Middle frontal gyrus (tissue), 1 donor: ENCODE measurements around the gene PDIA5.

Experiments used
- DNase-seq: peaks from one replicate; pipeline ENCODE4 v3.0.0-alpha.2; 2015; ENCODE audit warnings: low spot score; ENCODE audit errors: extremely low spot score

The PDIA5 gene

DNA sequence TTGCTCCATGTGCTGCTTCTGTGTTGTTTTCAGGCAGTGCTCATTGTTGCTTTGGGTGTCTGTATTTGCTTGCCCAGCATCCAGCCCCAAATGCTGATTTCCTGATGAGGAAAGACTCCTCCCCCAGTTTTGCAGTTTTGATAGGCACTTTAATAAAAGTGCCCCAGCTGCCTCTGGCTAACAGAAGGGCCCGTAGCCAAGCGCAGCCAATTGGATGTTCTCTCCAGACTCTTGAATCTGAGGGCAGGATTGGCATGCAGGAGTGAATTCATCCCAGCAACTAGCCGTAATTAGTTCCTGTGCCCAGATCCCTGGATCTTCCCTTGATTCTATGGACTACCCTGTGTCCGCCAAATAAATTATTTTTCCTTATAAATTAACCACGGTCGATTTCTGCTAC, 24.4 kb upstream of the PDIA5 start:
- no peak for DNase-seq

DNA sequence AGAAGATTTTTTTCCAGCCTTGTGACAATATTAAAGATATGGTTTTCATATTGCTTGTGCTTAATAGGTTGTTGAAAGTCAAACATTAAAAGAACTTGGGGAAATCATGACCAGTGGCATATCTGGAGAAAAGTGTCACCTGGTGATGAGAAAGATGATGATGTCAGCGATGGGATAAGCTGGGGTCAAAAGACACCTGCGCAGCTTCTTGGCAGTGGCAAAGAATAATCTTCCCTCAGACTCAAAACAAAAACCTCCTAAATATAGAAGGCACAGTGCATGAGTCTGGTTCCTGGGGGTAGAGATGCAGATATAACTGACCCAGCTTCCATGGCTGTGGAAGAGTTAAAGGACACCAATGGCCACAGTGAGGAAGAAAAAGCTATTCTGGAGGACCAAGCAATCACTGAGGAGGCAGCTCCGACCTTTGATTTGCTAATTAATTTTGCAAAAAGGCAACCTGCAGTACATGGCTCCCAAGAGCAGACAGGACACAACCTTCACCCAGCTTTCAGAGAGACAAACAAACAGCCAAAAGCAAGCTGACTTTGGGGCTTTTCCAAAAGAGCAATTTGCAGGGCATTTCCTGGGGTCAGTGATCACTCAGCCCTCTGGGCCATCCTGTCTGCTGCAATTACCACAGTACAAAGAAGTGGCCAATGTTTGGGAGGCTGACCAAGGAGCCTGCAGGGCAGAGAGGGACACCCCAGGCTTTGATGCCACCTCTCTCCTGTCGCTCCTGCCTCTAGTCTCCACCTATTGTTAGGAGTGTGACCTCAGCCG, 21.7 kb upstream of the PDIA5 start:
- DNase-seq = no peak

DNA sequence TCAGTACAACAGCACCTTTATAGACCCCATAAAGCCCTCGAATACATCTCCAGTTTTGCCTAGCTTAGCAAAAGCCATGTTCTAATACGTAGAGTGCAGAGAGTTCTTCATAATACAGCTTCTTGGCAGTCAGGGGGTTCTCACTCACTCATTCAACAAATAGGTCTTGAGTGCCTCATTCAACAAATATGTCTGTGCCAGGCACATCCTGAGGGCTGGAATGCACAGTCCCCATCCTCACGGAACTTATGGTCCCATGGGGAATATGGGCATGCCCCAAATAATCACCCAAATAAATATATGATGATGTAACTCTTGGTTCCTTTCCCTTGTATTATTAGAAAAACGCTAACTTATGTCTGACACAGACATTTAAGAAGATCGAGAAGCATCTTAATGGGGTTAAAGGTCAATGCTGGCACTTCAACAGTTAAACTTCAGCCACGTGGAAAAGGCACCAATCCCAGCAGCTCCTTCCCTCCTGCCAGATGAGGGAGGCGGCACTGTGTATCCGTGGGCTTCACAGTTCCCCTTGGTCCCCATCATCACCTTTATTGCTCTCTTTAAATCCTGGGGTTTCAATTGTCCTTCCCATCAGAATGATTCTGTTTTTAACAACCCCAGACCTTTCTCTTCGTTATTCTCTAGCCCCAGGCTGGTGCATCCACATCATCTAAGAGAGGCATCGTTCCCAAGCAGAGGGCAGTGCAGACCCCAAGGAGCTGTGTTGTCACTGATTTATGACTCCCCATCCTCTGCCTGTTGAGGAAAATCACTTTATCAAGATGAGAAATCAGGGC, 20.4 kb upstream of the PDIA5 start:
- DNase-seq = no peak

DNA sequence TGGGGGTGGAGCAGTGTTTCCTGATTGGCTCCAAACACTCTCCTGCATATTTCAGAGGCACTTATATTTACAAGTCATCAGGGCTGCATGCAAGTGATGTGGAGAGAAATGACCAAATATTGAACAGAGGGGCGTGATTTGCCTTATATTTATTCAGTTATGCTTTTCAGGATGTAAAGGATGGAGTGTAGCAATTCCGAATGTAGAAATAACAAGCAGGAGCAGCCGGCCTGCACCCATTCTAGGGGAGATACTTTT, 19.8 kb upstream of the PDIA5 start:
- no peak for DNase-seq

DNA sequence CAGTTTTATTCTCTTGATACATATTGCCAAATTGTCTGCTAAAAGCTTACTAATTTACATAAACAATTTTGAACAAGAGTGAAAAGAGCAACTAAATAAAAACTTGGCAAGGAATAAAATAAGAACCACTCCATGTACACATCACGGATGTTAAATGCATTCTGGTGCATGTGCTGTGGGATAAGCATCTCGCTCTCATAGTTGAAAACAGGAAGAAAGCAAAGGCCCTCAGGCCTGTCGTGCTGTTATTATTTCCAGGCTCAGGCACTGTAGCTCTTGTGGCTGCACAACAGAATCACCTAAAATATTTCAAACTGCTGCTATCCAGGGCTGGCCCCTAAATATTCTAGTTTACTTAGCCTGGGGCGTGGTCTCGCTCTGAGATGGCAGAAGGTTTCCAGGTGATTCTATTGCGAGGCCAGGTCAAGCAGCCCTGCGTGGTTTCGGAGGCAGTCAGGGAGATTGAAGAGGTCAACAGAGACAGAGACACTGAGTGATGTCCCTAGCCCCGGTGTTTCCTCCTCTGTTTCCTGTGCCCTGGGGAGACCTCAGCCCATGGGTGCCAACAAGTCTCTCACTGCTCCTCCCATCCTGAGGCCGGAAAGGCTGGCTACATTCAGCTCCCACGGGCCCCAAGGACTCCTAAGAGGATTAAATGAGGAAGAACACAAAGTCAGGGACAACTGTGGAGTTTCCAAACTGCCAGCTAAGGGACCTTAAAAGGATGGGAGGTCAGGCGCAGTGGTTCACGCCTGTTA, 18.2 kb upstream of the PDIA5 start:
- DNase-seq = no peak

DNA sequence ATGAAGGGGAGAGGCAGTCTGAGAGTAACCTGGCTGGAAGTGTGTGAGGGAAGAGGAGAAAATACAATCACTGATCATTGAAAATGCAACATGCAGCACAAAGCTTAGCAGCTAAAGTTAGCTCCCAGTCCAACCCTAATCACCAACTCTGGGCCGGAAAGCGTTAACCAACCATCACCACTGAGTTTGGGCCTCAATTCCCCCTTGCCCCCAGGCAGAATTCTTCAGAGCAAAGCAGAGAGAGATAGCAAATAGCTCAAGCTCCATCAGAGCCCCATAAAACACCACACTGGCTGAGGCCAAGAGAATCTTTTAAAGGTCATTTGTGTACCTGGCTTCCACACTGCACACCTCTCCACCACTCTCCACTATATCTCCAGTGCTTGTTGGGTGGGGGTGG, 16.2 kb upstream of the PDIA5 start:
- no peak for DNase-seq

DNA sequence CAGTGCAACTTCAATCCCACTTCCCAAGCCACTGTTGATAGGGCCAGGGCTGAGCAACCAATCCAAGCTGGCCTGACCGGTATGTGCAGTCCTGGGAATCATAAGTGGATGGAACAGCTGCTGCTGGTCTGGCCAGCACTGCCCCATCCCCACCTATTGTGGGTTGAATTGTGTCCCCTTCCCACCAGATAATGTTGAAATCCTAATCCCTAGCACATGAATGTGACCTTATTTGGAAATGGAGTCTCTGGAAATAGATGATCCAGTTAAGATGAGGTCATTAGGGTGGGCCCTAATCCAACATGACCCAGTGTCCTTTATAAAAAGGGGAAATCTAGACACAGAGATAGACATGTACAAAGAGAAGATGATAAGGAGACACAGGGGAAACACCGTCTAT, 13.7 kb upstream of the PDIA5 start:
- DNase-seq = no peak

DNA sequence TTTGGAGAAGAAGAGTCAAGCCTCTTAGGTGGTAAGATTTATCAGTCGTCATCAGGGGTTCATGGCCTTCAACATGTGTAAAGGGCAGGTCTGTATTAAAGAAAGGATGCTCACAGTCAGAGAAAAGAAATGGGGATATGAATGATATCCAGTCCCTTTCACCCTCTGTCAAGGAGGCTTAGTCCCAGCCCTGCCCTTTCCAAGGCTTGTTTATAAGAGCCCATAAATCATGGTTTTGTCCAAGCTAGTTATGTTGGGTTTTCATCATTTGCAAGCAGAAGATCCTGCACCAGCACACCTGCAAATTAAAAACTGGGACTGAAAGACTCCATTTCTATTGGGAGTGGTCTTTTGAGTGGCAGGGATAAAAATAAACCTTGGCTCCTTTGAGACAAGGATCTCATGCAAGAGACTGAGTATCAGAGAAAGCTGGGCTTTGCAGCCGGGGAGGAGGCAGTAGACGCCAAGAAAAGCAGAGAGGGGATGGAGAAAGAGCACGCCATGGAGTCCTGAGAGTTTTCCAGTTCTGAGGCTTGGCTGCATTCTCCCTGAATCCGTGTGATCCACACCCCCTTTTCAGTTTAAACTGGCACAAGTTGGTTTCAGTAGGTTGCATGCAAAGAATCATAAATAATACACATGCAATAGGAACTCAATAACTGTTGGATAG, 12.6 kb upstream of the PDIA5 start:
- no peak for DNase-seq

DNA sequence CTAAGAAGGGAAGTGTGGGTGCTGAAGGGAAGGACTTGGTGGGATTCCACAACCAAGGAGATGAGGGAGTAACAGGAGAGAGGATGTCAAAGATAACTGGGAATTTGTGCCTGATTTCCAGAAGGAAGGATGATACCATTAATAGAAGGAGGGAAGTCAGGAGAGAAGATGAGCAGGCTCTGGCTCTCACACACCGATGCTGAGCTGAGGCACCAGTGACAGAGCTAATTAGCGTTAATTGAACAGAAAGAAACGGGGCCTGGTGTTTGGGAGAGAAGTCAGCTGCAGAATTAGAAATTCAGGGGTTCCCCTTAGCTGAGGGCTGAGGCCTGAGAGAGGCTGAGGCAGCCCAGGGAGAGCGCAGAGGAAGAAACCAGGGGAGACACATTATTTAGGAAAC, 11.9 kb upstream of the PDIA5 start:
- DNase-seq = no peak

DNA sequence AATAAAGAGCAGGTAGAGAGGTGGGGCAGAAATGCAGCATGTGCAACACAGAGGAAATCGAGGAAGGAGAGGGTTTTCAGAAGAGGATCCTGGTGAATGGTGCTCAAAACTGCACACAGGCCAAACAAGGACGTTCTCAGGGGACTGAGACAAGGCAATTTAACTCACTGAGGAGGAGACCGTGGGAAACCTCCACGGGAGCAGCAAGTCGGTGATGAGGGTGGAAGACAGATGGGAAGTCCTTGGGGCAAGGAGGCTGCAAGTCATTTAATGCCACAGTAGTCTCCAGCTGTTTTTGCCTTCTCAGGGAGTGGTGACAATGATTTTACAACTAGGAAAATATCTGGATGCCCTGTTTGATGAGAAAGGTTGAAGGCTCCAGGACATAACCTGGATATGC, 11.5 kb upstream of the PDIA5 start:
- DNase-seq = no peak

DNA sequence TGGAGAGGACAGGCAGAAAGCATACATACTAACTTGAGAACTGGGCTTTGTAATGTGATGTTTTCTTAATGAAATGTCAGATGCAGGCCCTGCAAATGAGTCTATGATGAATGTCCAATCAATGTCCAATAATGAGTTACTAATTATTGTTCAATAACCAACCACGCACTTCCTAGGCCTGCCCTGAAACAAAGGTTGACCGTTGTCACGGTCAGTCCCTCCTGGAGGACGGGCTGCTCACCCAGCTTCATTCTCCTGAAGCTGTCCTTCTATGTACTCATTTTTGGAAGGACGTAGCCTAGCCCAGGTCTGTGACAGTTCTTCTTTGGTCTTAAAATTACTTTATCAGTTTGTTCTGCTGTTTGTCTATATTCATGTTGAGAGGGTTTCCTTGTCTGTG, 8.3 kb upstream of the PDIA5 start:
- DNase-seq = no peak

DNA sequence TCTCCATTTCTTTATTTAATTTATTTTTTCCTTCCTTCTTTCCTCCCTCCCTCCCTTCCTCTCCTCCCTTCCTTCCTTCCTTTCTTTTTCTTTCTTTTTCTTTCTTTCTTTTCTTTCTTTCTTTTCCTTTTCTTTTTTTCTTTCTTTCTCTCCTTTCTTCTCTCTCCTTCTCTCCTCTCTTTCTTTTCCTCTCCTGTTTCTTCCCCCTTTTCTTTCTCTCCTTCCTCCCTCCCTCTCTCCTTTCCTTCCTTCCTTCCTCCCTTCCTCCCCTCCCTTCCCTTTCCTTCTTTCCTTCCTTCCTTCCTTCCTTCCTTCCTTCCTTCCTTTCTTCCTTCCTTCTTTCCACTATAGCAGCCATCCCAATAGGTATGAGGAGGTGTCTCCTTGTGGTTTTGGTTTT, 6.8 kb upstream of the PDIA5 start:
- DNase-seq = no peak

DNA sequence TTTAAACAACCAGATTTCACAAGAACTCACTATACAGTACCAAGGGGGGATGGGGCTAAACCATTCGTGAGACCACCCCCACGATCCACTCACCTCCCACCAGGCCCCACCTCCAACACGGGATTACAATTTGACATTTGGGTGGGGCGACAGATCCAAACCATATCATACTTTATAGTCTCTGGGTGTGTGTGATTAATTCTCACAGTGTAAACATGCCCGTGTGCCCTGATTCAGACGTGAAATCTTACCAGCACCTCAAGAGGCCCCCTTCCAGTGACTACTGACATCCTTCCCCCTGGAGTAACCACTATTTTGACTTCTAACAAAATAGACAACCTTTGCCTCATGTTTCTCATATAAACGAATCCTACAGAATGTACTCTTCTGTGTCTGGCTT, 5.0 kb upstream of the PDIA5 start:
- DNase-seq = no peak

DNA sequence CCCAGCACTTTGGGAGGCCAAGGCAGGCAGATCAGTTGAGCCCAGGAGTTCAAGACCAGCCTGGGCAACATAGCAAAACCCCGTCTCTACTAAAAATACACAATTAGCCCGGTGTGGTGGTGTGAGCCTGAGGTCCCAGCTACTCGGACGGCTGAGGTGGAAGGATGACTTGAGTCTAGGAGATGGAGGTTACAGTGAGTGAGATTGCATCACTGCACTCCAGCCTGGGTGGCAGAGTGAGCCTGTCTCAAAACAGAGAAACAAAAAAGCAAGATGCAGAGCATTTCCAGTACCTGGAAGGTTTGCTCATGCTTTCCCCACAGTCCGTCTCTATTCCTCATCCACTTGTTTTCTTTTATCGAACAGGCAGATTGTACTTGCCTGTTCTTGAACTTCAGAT, 3.8 kb upstream of the PDIA5 start:
- no peak for DNase-seq

DNA sequence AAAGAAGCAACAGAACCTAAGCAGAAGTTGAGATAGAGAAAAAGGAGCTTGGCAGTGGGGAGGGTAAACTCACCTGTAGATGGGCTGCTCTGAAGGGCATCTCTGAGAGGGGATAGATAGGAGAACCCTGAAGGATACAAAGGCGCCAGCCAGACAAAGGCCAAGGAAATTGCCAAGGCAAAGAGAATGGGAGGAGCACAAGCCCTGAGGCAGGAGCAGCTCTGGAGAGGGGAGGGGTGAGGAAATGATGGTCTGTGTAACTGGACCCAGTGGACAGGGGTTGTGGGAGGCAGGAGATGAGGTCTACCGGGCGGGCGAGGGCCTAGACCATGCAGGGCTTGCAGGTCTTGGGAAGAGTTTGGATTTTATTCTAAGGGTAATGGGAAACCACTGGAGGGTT, 2.3 kb upstream of the PDIA5 start:
- no peak for DNase-seq

DNA sequence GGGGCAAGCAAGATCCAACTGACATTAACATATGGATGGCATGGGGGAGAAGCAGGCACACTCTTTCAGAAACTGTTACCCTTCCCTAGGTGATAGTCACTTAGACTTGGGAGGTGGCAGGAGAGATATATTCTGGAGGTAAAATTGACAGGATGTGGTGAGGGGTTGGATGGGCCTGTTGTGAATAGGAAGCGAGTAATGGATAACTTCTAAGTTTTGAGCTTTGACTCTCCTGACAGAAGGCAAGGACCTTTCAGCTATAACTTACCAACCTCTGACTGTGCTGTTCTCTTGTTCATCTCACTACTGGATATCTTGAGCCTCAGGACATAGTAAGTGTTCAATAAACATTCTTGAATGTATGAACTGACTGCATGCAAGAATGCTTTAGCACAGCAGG, 1.9 kb upstream of the PDIA5 start:
- no peak for DNase-seq

DNA sequence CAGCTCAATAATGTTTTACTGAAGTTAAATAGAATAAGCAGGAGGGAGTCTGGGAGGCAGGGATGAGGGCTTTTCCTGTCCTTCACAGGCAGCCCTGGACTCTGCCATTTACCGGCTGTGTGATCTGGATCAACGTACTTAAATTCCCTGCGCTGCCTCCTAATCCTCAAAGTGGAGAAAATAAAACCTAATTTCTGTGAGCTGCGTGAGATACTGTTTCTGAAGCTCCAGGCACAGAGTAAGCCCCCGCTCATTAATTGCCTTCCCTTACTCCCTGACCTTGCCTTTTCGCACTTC, 278 bp upstream of the PDIA5 start:
- no peak for DNase-seq

DNA sequence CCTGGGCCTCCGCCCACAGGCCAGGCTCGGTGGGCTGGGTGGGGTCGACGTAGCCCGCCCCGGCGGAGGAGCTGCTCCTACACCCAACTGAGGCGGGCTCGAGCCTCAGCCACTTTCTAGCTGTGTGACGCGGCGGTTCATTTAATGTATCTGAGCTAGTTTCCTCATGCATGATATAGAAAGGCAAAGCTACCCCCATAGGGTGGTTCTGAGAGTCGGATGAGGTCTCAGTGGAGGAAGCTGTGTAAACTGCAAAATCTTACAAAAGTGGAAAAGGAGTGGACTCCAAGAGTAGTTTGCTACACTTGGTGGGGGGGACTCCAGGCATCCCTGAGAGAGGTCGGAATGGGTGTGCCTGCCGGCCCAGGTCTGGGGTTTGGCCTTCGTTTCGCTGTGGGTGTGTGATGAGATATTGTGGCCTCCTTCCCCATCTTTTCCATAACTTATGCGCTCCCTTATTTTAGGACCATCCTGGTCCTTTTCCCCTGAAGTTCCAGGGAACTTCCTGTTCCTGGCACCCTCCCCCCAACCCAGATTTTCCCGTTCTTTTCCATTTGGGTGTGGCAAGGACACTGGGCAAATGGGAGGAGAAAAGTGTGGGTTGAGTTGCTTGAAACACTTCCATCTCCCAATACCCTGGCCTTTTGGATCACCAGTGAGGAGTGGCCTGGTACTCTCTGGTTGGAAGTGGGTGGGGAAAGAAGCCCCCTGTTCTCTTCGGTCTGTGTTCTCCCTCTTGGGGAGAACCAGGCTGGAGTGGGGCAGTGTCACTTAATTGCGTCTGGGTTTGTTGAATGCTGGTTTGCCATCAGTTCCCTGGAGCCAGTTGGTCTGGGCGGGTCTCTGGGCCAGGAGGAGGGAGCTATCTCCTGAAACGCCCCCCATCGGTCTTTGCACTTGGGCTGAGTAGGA, 1.1 kb downstream of the PDIA5 start:
- no peak for DNase-seq

DNA sequence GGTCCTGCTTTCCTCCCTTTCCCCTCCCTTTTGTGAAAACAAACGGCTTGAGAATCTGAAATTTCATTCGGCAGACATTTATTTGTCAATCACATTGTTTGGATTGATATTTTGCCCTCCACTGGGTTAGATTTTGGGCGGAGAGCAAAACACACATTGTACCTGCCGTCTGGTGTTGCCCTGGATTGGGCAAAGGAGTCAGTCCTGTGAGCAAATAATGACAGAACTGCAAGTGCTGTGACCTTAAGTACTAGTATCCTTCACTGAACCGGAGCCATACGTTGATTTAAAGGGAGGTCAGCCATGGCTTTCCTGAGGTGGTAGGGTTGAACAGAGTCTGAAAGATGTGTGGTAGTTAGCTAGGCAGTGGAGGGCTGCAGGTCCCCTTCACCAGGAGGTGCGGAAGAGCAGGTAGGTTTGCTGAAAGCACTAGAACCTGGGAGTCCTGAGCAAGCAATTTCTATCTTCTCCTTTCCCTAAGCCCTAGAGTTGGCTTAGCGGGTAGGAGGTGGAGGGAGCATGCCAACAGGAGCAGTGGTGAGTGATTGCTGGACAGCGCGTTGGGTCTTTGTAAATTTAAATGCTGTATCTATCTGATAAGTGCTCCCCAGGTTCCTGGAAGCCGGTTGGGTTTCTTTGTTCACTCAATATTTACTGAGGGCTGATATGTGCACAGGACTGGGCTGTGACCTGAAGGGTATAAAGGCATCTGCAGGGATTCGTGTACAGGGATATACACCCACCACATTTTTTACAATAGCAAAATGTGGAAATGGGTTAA, 2.0 kb downstream of the PDIA5 start:
- no peak for DNase-seq

DNA sequence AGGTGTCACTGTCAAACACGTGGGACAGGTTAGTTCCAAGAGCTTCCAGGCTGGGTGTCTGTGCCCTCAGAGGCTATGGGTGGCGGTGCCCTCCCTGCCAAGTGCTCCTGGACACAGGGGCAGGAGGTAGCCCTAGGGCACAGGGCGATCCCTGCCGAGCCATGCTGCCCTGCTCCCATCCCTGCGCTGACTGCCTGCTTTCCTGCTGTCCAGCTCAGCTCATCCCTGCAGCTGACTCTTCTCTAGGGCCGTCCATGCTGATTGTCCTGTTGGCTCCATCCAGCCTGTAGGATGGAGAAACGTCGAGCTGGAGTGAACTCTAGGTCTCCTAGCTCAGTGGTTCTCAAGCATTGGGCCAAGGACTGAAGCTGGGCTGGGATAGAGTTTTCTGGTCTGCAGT, 3.7 kb downstream of the PDIA5 start:
- no peak for DNase-seq
